Activated CD8-positive, alpha-beta memory T cell treated with anti-CD3 and anti-CD28 coated beads, Interleukin-2, amount 50 U/mL, for 1 hour (primary cell): ENCODE data around the gene BCLAF1.
"Not testable (repeated sequence)": the region's sequence is repeated elsewhere in the genome, so short reads cannot be mapped to it uniquely, and the experiment has no call there.

Experiments used
- DNase-seq: peaks from one replicate; pipeline ENCODE4 v3.0.0-alpha.2; 2020; ENCODE audit errors: extremely low read depth

Gene BCLAF1

GRCh38 chr6:136309171-136309570 lies 19.5 kb upstream of the BCLAF1 start:
- DNase-seq, result no peak

DNA sequence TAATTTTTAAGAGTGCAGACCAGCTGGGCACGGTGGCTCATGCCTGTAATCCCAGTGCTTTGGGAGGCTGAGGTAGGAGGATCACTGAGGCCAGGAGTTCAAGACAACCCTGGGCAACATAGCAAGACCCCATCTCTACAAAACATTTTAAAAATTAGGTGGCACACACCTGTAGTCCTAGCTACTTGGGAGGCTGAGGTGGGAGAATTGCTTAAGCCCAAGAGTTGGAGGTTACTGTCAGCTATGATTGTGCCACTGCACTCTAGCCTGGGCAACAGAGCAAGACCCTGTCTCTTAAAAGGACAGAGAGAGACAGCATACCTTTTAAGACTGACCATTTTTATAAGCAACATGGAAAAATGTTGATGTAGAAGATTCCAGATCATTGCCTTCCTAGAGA lies 18.8 kb upstream of the BCLAF1 start:
- not testable (repeated sequence) for DNase-seq

DNA sequence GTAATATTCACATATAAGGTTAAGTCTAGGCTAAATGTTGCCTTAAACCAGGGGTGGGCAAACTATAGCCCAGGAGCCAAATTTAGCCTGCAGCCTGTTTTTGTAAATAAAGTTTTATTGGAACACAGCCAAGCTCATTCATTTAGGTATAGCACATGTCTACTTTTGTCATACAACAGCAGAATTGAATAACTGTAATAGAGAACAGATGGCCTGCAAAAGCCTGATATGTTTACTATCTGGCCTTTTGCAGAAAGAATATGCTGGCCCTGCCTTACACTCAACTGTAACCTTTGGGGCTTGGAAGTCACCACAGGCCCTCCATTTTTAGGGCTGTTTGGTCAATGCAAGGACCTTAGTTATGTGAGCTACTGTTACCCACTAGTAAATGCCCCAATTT lies 17.7 kb upstream of the BCLAF1 start:
- DNase-seq, result no peak

- no peak for DNase-seq
Measured at GRCh38 chr6:136306466-136306865, 16.8 kb upstream of the BCLAF1 start.

DNA sequence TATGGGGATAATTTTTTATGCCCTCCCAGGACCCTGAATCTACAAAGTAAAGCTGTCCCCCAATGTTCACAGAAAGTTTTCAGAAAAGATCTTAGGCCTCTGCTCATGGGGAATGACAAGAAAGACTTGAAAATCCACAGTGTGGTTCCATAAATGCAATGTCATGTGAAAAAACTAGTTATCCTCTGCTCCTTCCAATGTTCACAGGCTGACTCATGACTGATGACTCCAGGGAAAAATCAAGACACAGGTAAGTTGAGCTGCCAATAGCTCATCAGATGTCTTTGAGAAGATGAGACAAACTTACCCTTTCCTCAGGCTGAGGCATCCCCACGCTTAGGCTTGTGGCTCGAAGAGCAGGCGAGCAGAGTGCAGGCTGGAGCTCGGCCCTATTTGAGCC lies 14.8 kb upstream of the BCLAF1 start:
- no peak for DNase-seq

GRCh38 chr6:136303516-136303915 lies 13.9 kb upstream of the BCLAF1 start:
- no peak for DNase-seq

GRCh38 chr6:136294621-136295020 lies 5.0 kb upstream of the BCLAF1 start:
- no peak for DNase-seq

DNA sequence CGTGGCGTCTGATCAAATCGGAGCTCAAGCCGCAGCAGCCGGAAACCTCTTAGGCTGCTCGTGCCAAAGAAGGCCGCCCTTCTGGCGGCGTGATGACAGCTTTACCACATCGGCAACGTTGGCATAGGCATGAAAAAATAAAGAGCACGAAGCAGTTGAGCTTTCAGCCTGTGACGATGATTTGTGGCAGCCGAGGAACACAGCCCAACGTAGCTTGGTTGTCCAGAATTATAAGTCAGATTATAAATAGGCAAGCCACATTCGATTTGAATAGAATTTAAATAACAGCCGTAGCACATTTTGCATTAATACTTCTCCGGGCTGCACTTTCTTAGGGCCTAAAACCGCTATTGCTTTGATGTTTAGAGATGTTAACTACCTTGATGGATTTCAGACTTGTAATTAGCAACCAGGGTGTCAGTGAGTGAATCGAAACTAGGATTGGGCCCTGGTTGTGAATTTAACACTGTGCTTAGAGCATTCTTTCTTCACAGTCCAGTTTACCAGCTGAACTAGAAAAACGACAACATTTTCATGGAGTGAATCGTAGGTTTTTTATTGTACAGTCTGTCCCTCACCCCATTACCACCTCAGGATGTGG lies 864 bp upstream of the BCLAF1 start:
- DNase-seq, result peak; percentile 74

DNA sequence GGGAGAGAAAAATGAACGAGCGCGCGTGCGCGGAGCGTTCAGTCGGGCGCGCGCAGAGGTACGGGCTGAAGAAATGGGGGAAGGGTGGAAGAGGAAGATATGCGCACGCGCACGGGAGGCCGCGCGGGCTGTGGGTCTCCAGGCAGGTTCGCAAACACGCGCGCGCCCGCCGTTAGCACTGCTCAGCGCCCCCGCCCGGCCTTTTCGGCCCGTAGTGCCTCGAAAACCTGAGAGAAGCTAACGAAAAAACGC lies 393 bp downstream of the BCLAF1 start:
- peak; percentile 83 for DNase-seq

GRCh38 chr6:136288566-136289326 lies 900 bp downstream of the BCLAF1 start:
- DNase-seq, result peak; percentile 92

DNA sequence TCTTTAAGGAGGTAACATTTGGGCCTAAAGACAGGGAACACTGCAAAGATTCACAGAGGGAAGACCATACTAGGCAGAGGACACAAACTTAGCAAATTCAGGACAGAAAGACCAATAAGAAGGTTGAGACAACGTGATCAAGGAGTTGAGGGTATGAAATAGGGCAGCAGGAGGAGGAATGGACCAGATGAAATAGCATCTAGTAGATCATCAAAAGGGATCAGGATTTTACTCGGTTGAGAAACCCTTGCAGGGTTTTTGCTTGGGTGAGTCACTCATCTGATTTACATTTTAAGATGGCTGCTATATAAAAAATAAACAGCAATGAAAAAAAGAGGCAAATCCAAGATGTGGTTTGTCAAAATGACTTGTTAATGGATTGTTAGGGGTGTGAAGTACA lies 4.7 kb downstream of the BCLAF1 start:
- no peak for DNase-seq

DNA sequence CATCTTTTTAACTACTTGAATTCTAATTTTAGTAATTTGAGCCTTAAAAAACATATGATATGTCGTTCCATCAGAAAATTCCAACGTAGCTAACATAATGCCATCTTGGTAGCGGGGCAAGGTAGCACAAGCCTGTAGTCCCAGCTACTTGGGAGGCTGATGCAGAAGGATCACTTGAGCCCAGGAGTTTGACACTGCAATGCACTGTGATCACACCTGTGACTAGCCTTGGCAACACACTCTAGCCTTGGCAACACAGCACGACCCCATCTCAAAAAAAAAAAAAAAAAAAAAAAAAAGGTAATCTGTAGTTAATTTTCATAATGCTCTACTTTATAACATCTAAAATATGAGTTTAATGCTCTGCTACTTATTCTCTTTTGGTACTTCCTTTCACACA lies 6.7 kb downstream of the BCLAF1 start:
- no peak for DNase-seq

GRCh38 chr6:136280032-136280609 lies 9.5 kb downstream of the BCLAF1 start:
- no peak for DNase-seq

- no peak for DNase-seq
Measured at GRCh38 chr6:136274062-136274461, 15.6 kb downstream of the BCLAF1 start.

GRCh38 chr6:136265101-136265500 lies 24.5 kb downstream of the BCLAF1 start:
- DNase-seq, result no peak

- DNase-seq, result no peak
Measured at GRCh38 chr6:136262940-136263339, 26.7 kb downstream of the BCLAF1 start.

- no peak for DNase-seq
Measured at GRCh38 chr6:136254851-136255466, 34.7 kb downstream of the BCLAF1 start.

GRCh38 chr6:136253734-136254133 lies 35.9 kb downstream of the BCLAF1 start:
- DNase-seq, result no peak

DNA sequence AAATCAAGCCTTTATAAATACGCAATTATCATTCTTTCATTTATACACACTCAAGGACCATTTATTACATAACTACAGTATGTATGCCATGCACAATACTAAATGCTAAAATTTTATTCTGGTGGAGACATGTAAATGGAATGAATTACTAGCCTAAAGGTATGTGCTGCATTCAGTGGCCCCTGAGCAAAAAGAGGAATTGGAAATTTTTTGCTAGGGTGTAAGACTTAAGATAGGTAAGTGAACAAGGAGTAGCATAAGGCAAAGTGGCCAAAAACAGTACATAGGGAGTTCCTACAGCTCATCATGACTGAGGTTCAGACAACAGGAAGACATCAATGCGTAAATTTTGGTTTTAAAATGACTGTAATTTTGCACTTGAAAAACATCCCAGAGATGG lies 37.2 kb downstream of the BCLAF1 start:
- DNase-seq, result no peak

- DNase-seq, result no peak
Measured at GRCh38 chr6:136251394-136251793, 38.3 kb downstream of the BCLAF1 start.

DNA sequence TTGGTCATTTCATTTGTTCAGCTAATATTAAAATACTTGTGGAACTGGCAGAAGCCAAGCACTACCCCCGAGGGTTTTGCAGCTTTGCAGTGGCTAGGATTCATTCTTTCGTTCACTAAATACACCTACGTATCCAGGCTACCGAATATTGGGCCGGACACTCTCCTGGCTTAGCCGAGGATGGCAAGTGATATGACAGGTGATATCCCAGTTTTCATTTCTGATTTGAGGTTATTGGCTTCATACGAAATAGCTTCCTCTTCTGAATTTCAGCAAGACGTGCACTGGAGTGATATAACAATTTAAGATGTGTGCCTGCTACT lies 39.0 kb downstream of the BCLAF1 start:
- no peak for DNase-seq

DNA sequence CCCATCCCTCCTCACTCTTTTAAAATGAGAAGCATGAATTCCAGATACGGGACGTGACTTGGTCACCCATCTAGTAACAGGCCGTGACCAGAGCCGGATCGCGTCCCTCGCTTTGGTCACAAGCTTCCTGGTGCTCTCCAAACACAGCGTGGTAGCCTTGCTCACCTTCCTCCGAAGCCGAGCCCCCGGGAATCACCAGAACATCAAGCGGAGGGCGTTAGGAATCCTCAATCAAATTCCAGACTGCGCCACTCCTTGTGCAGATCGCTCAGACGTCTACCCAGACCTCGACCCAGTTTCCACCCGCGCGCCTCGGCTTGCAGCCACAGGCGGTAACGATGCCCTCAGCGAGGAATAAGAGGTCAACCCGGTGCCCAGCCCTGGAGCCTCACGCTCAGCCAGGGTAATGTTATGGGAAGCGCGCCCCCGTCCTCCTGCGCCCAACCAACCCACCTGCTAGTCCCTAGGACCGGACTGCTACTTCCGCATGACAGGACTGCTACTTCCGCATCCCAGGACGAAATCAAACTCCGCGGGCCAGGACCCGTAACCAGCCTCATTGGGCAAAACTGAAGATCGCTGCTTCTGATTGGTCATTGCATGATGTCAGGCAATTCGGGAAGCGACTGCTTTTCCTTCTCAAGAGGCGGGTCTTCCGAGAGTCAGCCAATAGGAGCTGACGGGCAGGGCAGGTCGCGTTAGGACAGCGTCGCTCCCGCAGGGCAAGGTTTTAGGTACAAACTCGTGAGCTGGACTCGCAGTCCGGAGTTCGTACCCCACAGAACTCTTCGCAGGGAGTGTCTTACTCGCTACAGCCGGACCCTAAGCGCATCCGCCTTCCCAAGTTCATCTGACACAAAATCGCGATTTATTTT lies 39.6 kb downstream of the BCLAF1 start, which contains the start of gene MTFR2:
Gene MTFR2 (minus strand): TSS at position 501 of the 875 bp plus-strand sequence. CDS start 1,212 bp downstream, outside the sequence.
- DNase-seq, result peak; percentile 89
